Endothelial cell of umbilical vein (primary cell): Measurements from ENCODE around the gene PRKG1. TPM values are rescaled to one million over a fixed set of nuclear protein-coding genes. Genes with fewer than 3 reads are reported as not detected.

Source experiments
- BruUV-seq: library from RNA; stranded (reverse); fragments of 400-500 nt; replicated peaks from 2 replicates; lab custom pipeline; 2021; lab: Mats Ljungman, UMichigan
- CTCF ChIA-PET: fragments of 300-600, 350-600 bp; sonication (Branson Sonifier 250); formaldehyde crosslinking; loops from one replicate; lab custom pipeline; 2021; ENCODE audit warnings: antibody characterized with exemption, inconsistent platforms; lab: Charles Lee
- POLR2A ChIA-PET: fragments of 300-600, 350-600 bp; sonication (Branson Sonifier 250); formaldehyde crosslinking; loops from one replicate; lab custom pipeline; 2021; ENCODE audit warnings: antibody characterized with exemption, inconsistent platforms; lab: Charles Lee
- DNase-seq: peaks from one replicate; pipeline ENCODE4 v3.0.0-alpha.2; 2011; ENCODE audit warnings: low read depth, low spot score
- FAIRE-seq: peaks from 2 replicates; lab custom pipeline; 2011; peaks lifted over from hg19 to GRCh38; lab: Jason Lieb, UNC
- H2AFZ ChIP-seq: 2 replicates; pipeline ENCODE4 v1.6.0; 2012; ENCODE audit warnings: low read depth, low read length, control low read depth, inconsistent platforms
- H3K27ac ChIP-seq: 2 replicates; pipeline ENCODE4 v1.5.1; 2011; ENCODE audit warnings: low read depth, mild to moderate bottlenecking, control low read depth, low read length, moderate library complexity; ENCODE audit not compliant: insufficient read depth
- H3K27me3 ChIP-seq, 2 experiments: 2 replicates each; pipeline versions ENCODE4 v1.6.0 to v1.6.1; 2011; ENCODE audit warnings: low read length in 2 of 2, mixed read lengths in 1 of 2; ENCODE audit not compliant: control insufficient read depth in 2 of 2, insufficient read depth in 2 of 2
- H3K36me3 ChIP-seq, 2 experiments: 2 replicates in 1 of 2; 3 replicates in 1 of 2; pipeline ENCODE4 v1.5.1; 2011; ENCODE audit warnings: low read length in 2 of 2, mild to moderate bottlenecking in 1 of 2, moderate library complexity in 1 of 2; ENCODE audit not compliant: control insufficient read depth in 2 of 2, insufficient read depth in 2 of 2; ENCODE audit errors: extremely low read depth in 1 of 2
- H3K4me1 ChIP-seq: 3 replicates; pipeline ENCODE4 v1.5.1; 2011; ENCODE audit warnings: mild to moderate bottlenecking, low read length; ENCODE audit not compliant: control insufficient read depth, insufficient read depth; ENCODE audit errors: extremely low read depth
- H3K4me2 ChIP-seq: 2 replicates; pipeline ENCODE4 v1.6.1; 2011; ENCODE audit warnings: low read length, control low read depth, mixed read lengths; ENCODE audit not compliant: insufficient read depth
- H3K4me3 ChIP-seq, 3 experiments: fragments of 200-600 bp in 1 of 3; sonication (generic), shearing (Covaris generic) in 1 of 3; replicated peaks in 1 of 3; 2 replicates each; pipeline ENCODE4 v1.5.1; 2011 to 2016; ENCODE audit warnings: control low read depth in 3 of 3, low read length in 3 of 3, mild to moderate bottlenecking in 2 of 3, inconsistent platforms in 1 of 3, low read depth in 1 of 3, moderate library complexity in 1 of 3; ENCODE audit not compliant: insufficient read depth in 1 of 3
- H3K79me2 ChIP-seq: 2 replicates; pipeline ENCODE4 v1.6.0; 2012; ENCODE audit warnings: low read length, inconsistent platforms; ENCODE audit not compliant: control insufficient read depth, insufficient read depth
- H3K9ac ChIP-seq: replicated peaks from 2 replicates; pipeline ENCODE3; 2011; ENCODE audit warnings: low read length, control low read depth; ENCODE audit not compliant: insufficient read depth; ENCODE audit errors: extremely low read depth
- H3K9me1 ChIP-seq: replicated peaks from 3 replicates; pipeline ENCODE4 v1.6.0; 2011; ENCODE audit warnings: mild to moderate bottlenecking, low read length; ENCODE audit not compliant: control insufficient read depth, insufficient read depth; ENCODE audit errors: extremely low read depth
- H3K9me3 ChIP-seq: replicated peaks from 2 replicates; pipeline ENCODE4 v1.5.1; 2012; ENCODE audit warnings: low read length, inconsistent platforms; ENCODE audit not compliant: control insufficient read depth, insufficient read depth
- H4K20me1 ChIP-seq: replicated peaks from 2 replicates; pipeline ENCODE3; 2011; ENCODE audit warnings: mild to moderate bottlenecking, low read length; ENCODE audit not compliant: control insufficient read depth, insufficient read depth; ENCODE audit errors: extremely low read depth
- CTCF ChIP-seq, 2 donors: IDR thresholded peaks; 1 replicate in 1 of 2; 2 replicates in 1 of 2; pipeline ENCODE4 v1.5.1; 2011; ENCODE audit warnings: low read length in 2 of 2, mild to moderate bottlenecking in 2 of 2, moderate library complexity in 2 of 2, control low read depth in 1 of 2, inconsistent platforms in 1 of 2, low read depth in 1 of 2; ENCODE audit not compliant: insufficient read depth in 1 of 2; ENCODE audit errors: extremely low read depth in 1 of 2
- EZH2 ChIP-seq: IDR thresholded peaks from 2 replicates; pipeline ENCODE4 v1.6.1; 2012; ENCODE audit warnings: borderline replicate concordance, low read depth, mild to moderate bottlenecking, moderate library complexity, low read length, inconsistent platforms; ENCODE audit not compliant: severe bottlenecking
- FOS ChIP-seq: IDR thresholded peaks from 2 replicates; pipeline ENCODE4 v1.6.1; 2011; ENCODE audit warnings: mild to moderate bottlenecking, low read length, moderate library complexity, borderline replicate concordance; ENCODE audit not compliant: insufficient read depth
- GATA2 ChIP-seq: IDR thresholded peaks from 2 replicates; pipeline ENCODE4 v1.7.0; 2011; ENCODE audit warnings: low read depth, mild to moderate bottlenecking, moderate library complexity, mixed read lengths, low read length; ENCODE audit not compliant: insufficient read length, insufficient read depth
- JUN ChIP-seq: IDR thresholded peaks from 2 replicates; pipeline ENCODE4 v1.6.1; 2011; ENCODE audit warnings: borderline replicate concordance, low read depth; ENCODE audit not compliant: insufficient read length, insufficient read depth
- MAX ChIP-seq: IDR thresholded peaks from 2 replicates; pipeline ENCODE4 v1.6.1; 2011; ENCODE audit not compliant: insufficient read depth, insufficient read length
- MYC ChIP-seq: IDR thresholded peaks from one replicate; pipeline ENCODE4 v1.6.1; 2011; ENCODE audit warnings: mild to moderate bottlenecking, low read depth, low read length
- POLR2A ChIP-seq: IDR thresholded peaks from 2 replicates; pipeline ENCODE4 v1.6.1; 2012; ENCODE audit warnings: low read depth, mild to moderate bottlenecking, control low read depth, low read length
- POLR2AphosphoS5 ChIP-seq: IDR thresholded peaks from 2 replicates; pipeline ENCODE4 v1.6.1; 2012; ENCODE audit warnings: low read depth, mild to moderate bottlenecking, control low read depth, low read length, moderate library complexity; ENCODE audit not compliant: insufficient read depth
- dilution Hi-C: fragments of 300-500 bp; cut with MboI; formaldehyde crosslinking; loops from one replicate; pipeline ENCODE4 v1.15.0; 2019; ENCODE audit warnings: low sequenced_read_pairs; ENCODE audit not compliant: extremely low pct_ligation_motif_present
- intact Hi-C: fragments of 100-400 bp; cut with micrococcal nuclease; formaldehyde crosslinking; loops from one replicate; pipeline ENCODE4 v1.10.0; 2022
- polyA plus RNA-seq, 4 experiments: library from polyadenylated mRNA; depleted of rRNA in 3 of 4; stranded (reverse) in 3 of 4; unstranded in 1 of 4; fragments of >200 nt; gene quantifications; 2 replicates each; pipeline versions ENCODE4 v1.2.1 to v1.2.3, GENCODE V29; 2011 to 2012; ENCODE audit warnings: missing spikeins in 1 of 4
- total RNA-seq: library from RNA; stranded (reverse); gene quantifications from 2 replicates; pipeline ENCODE4 v1.2.3, GENCODE V29; 2021

PRKG1 gene
- total and polyA plus RNA-seq, 2 donors (not counting 3 experiments of a cell fraction or from before 2014, with no cell fraction given) = 0.01 to 0.18 TPM

- no TSS peak for BruUV-seq
- Histone ChIP-seq H3K4me1 (peaks cover 3% of the 10 kb centered on the region), H3K79me2 (no peaks in the 10 kb centered on the region), H2AFZ (no peak overlapping the region), H4K20me1 (no peaks in the 10 kb centered on the region), H3K9ac (no peak overlapping the region), H3K9me1 (no peaks in the 10 kb centered on the region), H3K4me3 (no peak overlapping the region), H3K9me3 (no peaks in the 10 kb centered on the region), H3K4me2 (no peak overlapping the region), H3K27ac (no peak overlapping the region), H3K27me3 (no peaks in the 10 kb centered on the region), H3K36me3 (no peaks in the 10 kb centered on the region)
- dilution Hi-C loops (no loop called here), intact Hi-C loops (no loop called here)
- ChIA-PET POLR2A (no interaction called here), CTCF (no interaction called here)
- no peak for DNase-seq
- no peak for TF ChIP-seq MYC
- TF ChIP-seq JUN = no peak
- TF ChIP-seq CTCF (IDR thresholded peaks at IDR 0.05; ENCODE audit: extremely low read depth in 1 of 2, insufficient read depth in 1 of 2, low read depth in 1 of 2, low read length in 2 of 2) = no peak
- no peak for TF ChIP-seq MAX
- no peak for TF ChIP-seq POLR2A
- no peak for TF ChIP-seq POLR2AphosphoS5
- TF ChIP-seq FOS = no peak
- no peak for TF ChIP-seq EZH2
- no peak for TF ChIP-seq GATA2
- no peak for FAIRE-seq
Measured at GRCh38 chr10:51394039-51394438, 319.8 kb downstream of the PRKG1 start.
